Liver (tissue), 9 donors: ENCODE measurements around the gene APEX1. TPM values are rescaled to one million over a fixed set of nuclear protein-coding genes. Genes with fewer than 3 reads are reported as not detected.

Experiments used
- DNase-seq: peaks from one replicate; pipeline ENCODE4 v3.0.0-alpha.2; 2017; ENCODE audit warnings: low spot score
- H3K27ac ChIP-seq, 2 donors: one replicate each; pipeline ENCODE4 v1.7.0; 2013; ENCODE audit warnings: inconsistent platforms in 2 of 2, low read length in 2 of 2, control low read depth in 1 of 2, low read depth in 1 of 2, mild to moderate bottlenecking in 1 of 2
- H3K27me3 ChIP-seq, 4 donors: one replicate each; pipeline versions ENCODE4 v1.6.1 to v1.7.0; 2013; ENCODE audit warnings: low read length in 3 of 4, inconsistent platforms in 1 of 4, mild to moderate bottlenecking in 1 of 4, moderate library complexity in 1 of 4; ENCODE audit not compliant: control insufficient read depth in 4 of 4, insufficient read depth in 4 of 4
- H3K36me3 ChIP-seq, 4 donors: one replicate each; pipeline versions ENCODE4 v1.6.1 to v1.7.0; 2013; ENCODE audit warnings: low read length in 3 of 4, mild to moderate bottlenecking in 3 of 4, low read depth in 1 of 4, moderate library complexity in 1 of 4; ENCODE audit not compliant: control insufficient read depth in 4 of 4, insufficient read depth in 3 of 4
- H3K4me1 ChIP-seq, 4 donors: one replicate each; pipeline versions ENCODE4 v1.6.1 to v1.7.0; 2013; ENCODE audit warnings: low read length in 3 of 4, mild to moderate bottlenecking in 3 of 4, moderate library complexity in 1 of 4; ENCODE audit not compliant: control insufficient read depth in 4 of 4, insufficient read depth in 4 of 4
- H3K4me3 ChIP-seq, 3 donors: one replicate each; pipeline versions ENCODE4 v1.6.1 to v1.7.0; 2013; ENCODE audit warnings: low read length in 3 of 3, control low read depth in 1 of 3, low read depth in 1 of 3, mild to moderate bottlenecking in 1 of 3
- H3K9ac ChIP-seq, 2 donors: one replicate each; pipeline ENCODE4 v1.7.0; 2013; ENCODE audit warnings: low read length in 2 of 2, mild to moderate bottlenecking in 2 of 2, moderate library complexity in 2 of 2, control low read depth in 1 of 2, low read depth in 1 of 2
- H3K9me3 ChIP-seq, 4 donors: one replicate each; pipeline versions ENCODE4 v1.6.1 to v1.7.0; 2013; ENCODE audit warnings: low read length in 3 of 4; ENCODE audit not compliant: control insufficient read depth in 4 of 4
- ATF3 ChIP-seq: IDR thresholded peaks from 2 replicates; pipeline ENCODE4 v1.6.1; 2016; ENCODE audit warnings: antibody characterized with exemption
- EGR1 ChIP-seq, 2 donors: IDR thresholded peaks; 2 replicates each; pipeline ENCODE4 v1.6.1; 2016 to 2018; ENCODE audit warnings: antibody characterized with exemption in 2 of 2, low read depth in 2 of 2
- FOXA1 ChIP-seq: IDR thresholded peaks from 2 replicates; pipeline ENCODE4 v1.6.1; 2016; ENCODE audit warnings: antibody characterized with exemption
- FOXA2 ChIP-seq: IDR thresholded peaks from 2 replicates; pipeline ENCODE4 v1.6.1; 2016; ENCODE audit warnings: antibody characterized with exemption
- GABPA ChIP-seq, 2 donors: IDR thresholded peaks in 1 of 2; conservative IDR thresholded peaks in 1 of 2; 2 replicates each; pipeline ENCODE4 v1.6.1; 2016; ENCODE audit warnings: antibody characterized with exemption in 2 of 2, mild to moderate bottlenecking in 1 of 2, moderate library complexity in 1 of 2
- HNF4A ChIP-seq, 2 donors: conservative IDR thresholded peaks; 2 replicates each; pipeline ENCODE4 v1.6.1; 2016; ENCODE audit warnings: antibody characterized with exemption in 2 of 2, mild to moderate bottlenecking in 2 of 2
- HNF4G ChIP-seq: IDR thresholded peaks from 2 replicates; pipeline ENCODE4 v1.6.1; 2016; ENCODE audit warnings: antibody characterized with exemption
- JUND ChIP-seq, 2 donors: IDR thresholded peaks; 2 replicates each; pipeline ENCODE4 v1.6.1; 2016; ENCODE audit warnings: antibody characterized with exemption in 2 of 2
- MAX ChIP-seq: IDR thresholded peaks from 2 replicates; pipeline ENCODE4 v1.6.1; 2016; ENCODE audit warnings: antibody characterized with exemption
- NR2F2 ChIP-seq: IDR thresholded peaks from 2 replicates; pipeline ENCODE4 v1.6.1; 2016; ENCODE audit warnings: antibody characterized with exemption
- RAD21 ChIP-seq, 2 donors: IDR thresholded peaks; 2 replicates each; pipeline ENCODE4 v1.6.1; 2016; ENCODE audit warnings: antibody characterized with exemption in 2 of 2, mild to moderate bottlenecking in 2 of 2
- REST ChIP-seq: IDR thresholded peaks from 2 replicates; pipeline ENCODE4 v1.6.1; 2016; ENCODE audit warnings: antibody characterized with exemption, mild to moderate bottlenecking
- RXRA ChIP-seq, 2 donors: IDR thresholded peaks; 2 replicates each; pipeline ENCODE4 v1.6.1; 2017 to 2018; ENCODE audit warnings: antibody characterized with exemption in 2 of 2, mild to moderate bottlenecking in 1 of 2
- SP1 ChIP-seq: IDR thresholded peaks from 2 replicates; pipeline ENCODE4 v1.6.1; 2018; ENCODE audit warnings: antibody characterized with exemption, mild to moderate bottlenecking
- TAF1 ChIP-seq: conservative IDR thresholded peaks from 2 replicates; pipeline ENCODE4 v1.6.1; 2016; ENCODE audit warnings: antibody characterized with exemption, mild to moderate bottlenecking
- YY1 ChIP-seq: IDR thresholded peaks from 2 replicates; pipeline ENCODE4 v1.6.1; 2016; ENCODE audit warnings: antibody characterized with exemption, mild to moderate bottlenecking
- ZBTB33 ChIP-seq: IDR thresholded peaks from 2 replicates; pipeline ENCODE4 v1.6.1; 2016; ENCODE audit warnings: antibody characterized with exemption
- WGBS: extraction: QIAGEN DNeasy Blood & Tissue Kit; methylation state at CpG from one replicate; pipeline ENCODE4 v1.1.7; 2013; 5-methylcytosine and 5-hydroxymethylcytosine counted together
- polyA plus RNA-seq, 2 donors: library from polyadenylated mRNA; stranded (reverse) in 1 of 2; unstranded in 1 of 2; fragments of 200-250 nt in 1 of 2; fragments of >200 nt in 1 of 2; fragmentation: Nextera tagmentation in 1 of 2; extraction: Ambion mirVana in 1 of 2; gene quantifications; one replicate each; pipeline versions ENCODE4 v1.2.1 to v1.2.3, GENCODE V29; 2013 to 2015
- total RNA-seq, 2 donors: library from RNA; depleted of rRNA; stranded (reverse); fragments of >200 nt; gene quantifications; one replicate each; pipeline ENCODE4 v1.2.3, GENCODE V29; 2014
- TF ChIP-seq, protein P1 (sequence below): fragments of 150-350 bp; IDR thresholded peaks from 2 replicates; pipeline ENCODE4 v1.5.1; 2017; ENCODE audit warnings: improper control_type of control experiment, low read depth, low read length; ENCODE audit not compliant: missing input control
- donor health status: healthy.
- donor health status: healthy.
- donor health status: healthy.
- donor health status: healthy.
- donor health status: healthy.

The APEX1 gene
- total and polyA plus RNA-seq, 4 donors, result 32.4 to 64.5 (median 46.7) TPM

- TF ChIP-seq NR2F2, result no peak
- TF ChIP-seq GABPA (IDR thresholded peaks at IDR 0.05 in 1 of 2, conservative IDR thresholded peaks at IDR 0.05 in 1 of 2), result no peak
- TF ChIP-seq, protein P1, sequence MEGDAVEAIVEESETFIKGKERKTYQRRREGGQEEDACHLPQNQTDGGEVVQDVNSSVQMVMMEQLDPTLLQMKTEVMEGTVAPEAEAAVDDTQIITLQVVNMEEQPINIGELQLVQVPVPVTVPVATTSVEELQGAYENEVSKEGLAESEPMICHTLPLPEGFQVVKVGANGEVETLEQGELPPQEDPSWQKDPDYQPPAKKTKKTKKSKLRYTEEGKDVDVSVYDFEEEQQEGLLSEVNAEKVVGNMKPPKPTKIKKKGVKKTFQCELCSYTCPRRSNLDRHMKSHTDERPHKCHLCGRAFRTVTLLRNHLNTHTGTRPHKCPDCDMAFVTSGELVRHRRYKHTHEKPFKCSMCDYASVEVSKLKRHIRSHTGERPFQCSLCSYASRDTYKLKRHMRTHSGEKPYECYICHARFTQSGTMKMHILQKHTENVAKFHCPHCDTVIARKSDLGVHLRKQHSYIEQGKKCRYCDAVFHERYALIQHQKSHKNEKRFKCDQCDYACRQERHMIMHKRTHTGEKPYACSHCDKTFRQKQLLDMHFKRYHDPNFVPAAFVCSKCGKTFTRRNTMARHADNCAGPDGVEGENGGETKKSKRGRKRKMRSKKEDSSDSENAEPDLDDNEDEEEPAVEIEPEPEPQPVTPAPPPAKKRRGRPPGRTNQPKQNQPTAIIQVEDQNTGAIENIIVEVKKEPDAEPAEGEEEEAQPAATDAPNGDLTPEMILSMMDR, result no peak
- TF ChIP-seq MAX, result no peak
- TF ChIP-seq FOXA2, result no peak
- TF ChIP-seq RXRA (IDR thresholded peaks at IDR 0.05), result no peak
- TF ChIP-seq RAD21 (IDR thresholded peaks at IDR 0.05), result no peak
- no peak for TF ChIP-seq HNF4G
- 86% methylated on average over 7 of the region's 7 CpGs for WGBS
These were observed 16.4 kb upstream of the APEX1 start for GRCh38 chr14:20438664-20439063.

DNA sequence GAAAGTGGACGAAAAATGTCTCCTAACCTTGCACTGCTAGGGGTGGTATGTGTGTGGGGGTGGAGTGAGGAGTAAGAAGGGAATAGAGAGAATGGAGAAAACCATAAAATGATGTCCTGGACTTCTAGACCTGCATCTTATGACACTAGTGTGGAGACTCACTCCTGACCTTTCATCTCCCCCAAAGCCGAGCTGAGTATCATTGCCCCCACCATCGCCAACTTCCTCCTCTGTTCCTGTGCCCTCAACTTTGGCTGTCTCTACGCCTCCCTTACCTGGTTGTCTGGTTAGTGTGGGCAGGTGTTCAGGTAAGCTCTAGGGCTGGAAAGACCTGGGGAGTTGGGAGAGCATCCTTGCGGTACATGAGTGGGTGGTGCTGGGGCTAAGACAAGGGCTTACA, 14.6 kb upstream of the APEX1 start:
- no peak overlapping the region for H3K4me3 ChIP-seq
- no peak overlapping the region for H3K27ac ChIP-seq
- H3K36me3 ChIP-seq, result peaks cover 0 to 5% (median under 1%) of the 10 kb centered on the region in 4 donors
- DNase-seq, result no peak
- 83% methylated on average over 5 of the region's 5 CpGs for WGBS
- no peaks in the 10 kb centered on the region for H3K9me3 ChIP-seq
- H3K4me1 ChIP-seq, result peaks cover 0 to 2% (median 0%) of the 10 kb centered on the region in 4 donors
- H3K9ac ChIP-seq, result no peak overlapping the region
- H3K27me3 ChIP-seq, result no peaks in the 10 kb centered on the region
- TF ChIP-seq YY1 (no peak), FOXA2 (no peak), RXRA (IDR thresholded peaks at IDR 0.05) (no peak), HNF4A (conservative IDR thresholded peaks at IDR 0.05) (no peak)

More at GRCh38 chr14:20438664-20439063, 16.4 kb upstream of the APEX1 start:
- Histone ChIP-seq H3K9ac (no peak overlapping the region), H3K9me3 (no peaks in the 10 kb centered on the region), H3K27ac (no peak overlapping the region), H3K36me3 (no peaks in the 10 kb centered on the region), H3K4me3 (no peak overlapping the region), H3K27me3 (no peaks in the 10 kb centered on the region), H3K4me1 (peaks cover 0 to 2% (median 0%) of the 10 kb centered on the region in 4 donors)
- no peak for DNase-seq

DNA sequence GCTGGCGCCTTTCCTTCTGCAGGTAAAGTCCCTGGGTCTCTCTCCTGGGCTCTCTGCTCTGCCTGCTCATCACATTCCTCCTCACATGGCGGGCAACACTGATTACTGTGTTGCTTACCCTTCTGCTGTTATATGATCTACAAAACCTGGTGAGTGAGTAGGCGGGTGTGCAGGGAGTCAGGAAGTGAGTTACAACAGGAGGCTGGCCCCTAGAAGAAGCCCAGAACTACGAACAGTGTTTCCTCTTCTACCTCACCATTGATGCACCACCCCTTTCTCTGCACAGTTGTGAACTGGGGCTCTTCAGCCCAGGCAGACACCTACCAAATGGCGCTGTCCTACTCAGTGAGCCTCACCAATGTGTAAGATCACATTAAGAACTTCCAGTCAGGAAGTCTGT, 14.1 kb upstream of the APEX1 start:
- no peak overlapping the region for H3K9ac ChIP-seq
- 80% methylated on average over 5 of the region's 5 CpGs for WGBS
- no peak overlapping the region for H3K4me3 ChIP-seq
- DNase-seq, result no peak
- H3K27me3 ChIP-seq, result no peaks in the 10 kb centered on the region
- no peaks in the 10 kb centered on the region for H3K9me3 ChIP-seq
- H3K27ac ChIP-seq, result no peak overlapping the region
- H3K36me3 ChIP-seq, result peaks cover 0 to 7% (median 2%) of the 10 kb centered on the region in 4 donors
- H3K4me1 ChIP-seq, result peaks cover 0 to 2% (median 0%) of the 10 kb centered on the region in 4 donors
- TF ChIP-seq ZBTB33, result no peak
- TF ChIP-seq REST, result no peak
- no peak for TF ChIP-seq SP1
- TF ChIP-seq RAD21 (IDR thresholded peaks at IDR 0.05), result no peak
- TF ChIP-seq EGR1 (IDR thresholded peaks at IDR 0.05; ENCODE audit: low read depth in 2 of 2), result no peak
- no peak for TF ChIP-seq YY1
- no peak for TF ChIP-seq MAX
- TF ChIP-seq NR2F2, result no peak
- no peak for TF ChIP-seq TAF1
- no peak for TF ChIP-seq GABPA (IDR thresholded peaks at IDR 0.05 in 1 of 2, conservative IDR thresholded peaks at IDR 0.05 in 1 of 2)
- no peak for TF ChIP-seq HNF4G
- no peak for TF ChIP-seq JUND (IDR thresholded peaks at IDR 0.05)
- no peak for TF ChIP-seq ATF3
- no peak for TF ChIP-seq FOXA2
- no peak for TF ChIP-seq FOXA1
